ENCODE data around the gene CTSH.
"Not testable (repeated sequence)": the region's sequence is repeated elsewhere in the genome, so short reads cannot be mapped to it uniquely, and the experiment has no call there.

Gene CTSH

DNA sequence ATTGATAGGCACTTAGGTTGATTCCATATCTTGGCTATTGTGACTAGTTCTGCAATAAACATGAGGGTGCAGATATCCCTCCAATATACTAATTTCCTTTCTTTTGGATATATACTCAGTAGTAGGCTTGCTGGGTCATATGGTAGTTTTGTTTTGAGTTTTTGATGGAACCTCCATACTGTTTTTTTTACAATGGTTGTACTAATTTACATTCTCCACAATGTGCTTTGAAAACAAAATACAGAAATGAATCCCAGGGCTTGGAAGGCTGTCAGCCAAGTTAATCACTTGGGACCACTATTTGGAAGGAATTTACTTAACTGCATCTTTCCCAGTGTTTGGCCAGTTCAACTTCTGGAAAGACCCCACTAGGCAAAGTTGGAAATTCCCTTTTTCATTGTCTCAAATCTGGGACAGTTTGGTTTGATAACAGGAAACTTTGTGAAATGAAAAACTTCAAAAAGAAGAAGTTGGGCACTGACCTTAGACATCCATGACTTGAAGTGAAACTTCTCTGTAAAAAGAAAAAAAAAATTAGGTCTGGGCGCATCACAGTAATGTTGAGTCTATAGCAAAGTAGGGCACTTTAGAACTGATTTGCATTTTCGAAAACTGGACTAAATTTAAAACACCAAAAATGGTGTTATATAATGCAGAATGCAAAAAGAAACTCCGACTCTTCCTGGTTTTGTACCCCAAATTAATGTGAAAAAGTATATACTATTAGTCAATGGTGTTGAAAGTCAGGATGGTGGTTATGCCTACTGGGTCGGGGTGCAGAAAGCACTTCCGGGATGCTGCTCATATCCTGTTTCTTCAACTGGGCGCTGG, 6.0 kb downstream of the CTSH start:
- peaks cover 1% of the 10 kb centered on the region for H3K9me3 Mint-ChIP-seq
- H3K4me1 Mint-ChIP-seq, result peaks cover 23% of the 10 kb centered on the region
- H3K27ac Mint-ChIP-seq, result peak overlapping the region; percentile 95
- DNase-seq (ENCODE audit: low spot score in 2 of 2), result peak in 1 of 2 donors; percentile 53
- peaks cover 13% of the 10 kb centered on the region for H3K36me3 Mint-ChIP-seq
- ATAC-seq (ENCODE audit: low read depth), result peak; percentile 85
- H3K4me3 Mint-ChIP-seq, result peak overlapping the region; percentile 83
- H3K27me3 Mint-ChIP-seq, result no peaks in the 10 kb centered on the region

DNA sequence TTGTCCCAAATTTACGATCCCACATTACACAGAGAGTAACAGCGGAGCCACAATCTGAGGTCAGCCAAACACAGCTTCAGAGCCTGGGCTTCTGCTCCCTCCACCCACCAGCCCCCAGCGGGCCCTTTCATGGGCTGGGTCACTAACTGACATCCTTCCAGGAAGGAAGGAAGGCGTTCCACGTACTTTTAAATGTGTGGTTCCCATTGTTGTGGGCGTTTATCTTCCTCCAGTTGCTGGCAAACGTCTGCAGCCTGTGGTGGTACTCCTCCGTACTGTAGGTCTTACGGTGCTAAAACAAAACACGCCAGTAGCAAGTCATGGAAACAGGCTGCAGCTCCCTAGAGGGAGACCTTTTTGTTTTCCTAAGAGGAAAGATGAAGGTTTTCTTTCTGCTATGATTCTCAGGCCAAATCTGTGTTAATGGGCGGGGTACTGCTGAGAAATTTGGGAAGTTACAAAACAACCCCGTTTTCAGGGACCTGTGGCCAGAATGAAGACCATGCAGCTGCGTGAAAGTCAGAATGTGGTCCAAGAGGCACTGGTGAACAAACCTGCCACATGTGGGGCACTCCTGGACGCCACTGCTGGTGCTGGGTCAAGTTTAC, 7.6 kb downstream of the CTSH start:
- peak overlapping the region; percentile 95 for H3K27ac Mint-ChIP-seq
- peaks cover 1% of the 10 kb centered on the region for H3K9me3 Mint-ChIP-seq
- no peaks in the 10 kb centered on the region for H3K27me3 Mint-ChIP-seq
- ATAC-seq (ENCODE audit: low read depth) (no peak), DNase-seq (ENCODE audit: low spot score in 2 of 2) (no peak)
- H3K4me3 Mint-ChIP-seq, result peak overlapping the region; percentile 29
- peaks cover 16% of the 10 kb centered on the region for H3K4me1 Mint-ChIP-seq
- peaks cover 22% of the 10 kb centered on the region for H3K36me3 Mint-ChIP-seq

- no peak overlapping the region for H3K4me3 Mint-ChIP-seq
- peak overlapping the region; percentile 56 for H3K27ac Mint-ChIP-seq
- peaks cover 31% of the 10 kb centered on the region for H3K36me3 Mint-ChIP-seq
- H3K27me3 Mint-ChIP-seq, result no peaks in the 10 kb centered on the region
- H3K9me3 Mint-ChIP-seq, result no peaks in the 10 kb centered on the region
- DNase-seq (ENCODE audit: low spot score in 2 of 2) (no peak), ATAC-seq (ENCODE audit: low read depth) (no peak)
- peaks cover 18% of the 10 kb centered on the region for H3K4me1 Mint-ChIP-seq
Measured at GRCh38 chr15:78934655-78935023, 10.2 kb downstream of the CTSH start.

DNA sequence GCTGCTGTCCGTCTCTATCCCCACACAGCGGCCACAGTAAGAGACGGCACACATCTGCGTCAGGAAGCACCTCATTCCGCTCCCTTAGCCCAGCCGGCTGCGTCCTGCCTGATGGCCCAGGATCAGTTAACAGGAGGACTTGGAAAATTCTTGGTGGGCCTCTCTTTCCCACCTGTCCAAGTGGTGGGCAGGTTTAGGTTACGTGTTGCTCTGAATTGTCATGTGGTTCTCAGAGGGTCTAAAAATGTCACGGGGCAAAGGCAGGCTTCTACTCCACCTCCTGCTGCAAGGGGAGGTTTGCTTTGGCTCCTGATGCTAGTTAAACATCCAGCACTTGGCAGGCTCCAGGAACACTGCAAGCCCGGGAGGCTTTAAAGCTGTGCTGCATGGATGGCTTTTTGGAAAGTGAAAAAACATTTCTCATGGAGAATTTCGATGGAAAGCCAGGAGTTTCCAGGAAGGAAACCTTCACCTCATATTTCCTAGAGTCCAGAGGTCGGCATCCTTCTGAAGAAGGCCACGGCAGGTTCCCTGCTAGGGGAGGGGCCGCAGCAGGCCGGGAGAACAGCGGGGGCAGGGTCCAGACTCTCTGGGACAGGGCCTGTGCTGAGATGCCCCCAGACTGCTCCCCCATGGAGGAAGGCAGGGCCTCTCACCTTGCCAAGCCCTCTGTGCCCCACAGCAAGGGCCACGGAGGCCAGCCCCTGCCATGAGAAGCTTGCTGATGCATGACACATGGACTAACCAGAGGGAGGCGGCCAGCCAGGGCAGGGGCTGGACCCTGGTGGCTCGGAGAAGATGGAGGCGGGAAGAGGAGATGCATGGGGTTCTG, 10.8 kb downstream of the CTSH start:
- ATAC-seq (ENCODE audit: low read depth) (no peak), DNase-seq (ENCODE audit: low spot score in 2 of 2) (no peak)
- Mint-ChIP-seq H3K27me3 (no peaks in the 10 kb centered on the region), H3K27ac (peak overlapping the region; percentile 82), H3K9me3 (no peaks in the 10 kb centered on the region), H3K4me1 (peaks cover 16% of the 10 kb centered on the region), H3K36me3 (peaks cover 33% of the 10 kb centered on the region), H3K4me3 (no peak overlapping the region)

GRCh38 chr15:78933187-78933822, 11.5 kb downstream of the CTSH start:
- Mint-ChIP-seq H3K27ac (peak overlapping the region; percentile 82), H3K4me1 (peaks cover 18% of the 10 kb centered on the region), H3K27me3 (no peaks in the 10 kb centered on the region), H3K36me3 (peaks cover 35% of the 10 kb centered on the region), H3K4me3 (no peak overlapping the region), H3K9me3 (no peaks in the 10 kb centered on the region)
- DNase-seq (ENCODE audit: low spot score in 2 of 2) (no peak), ATAC-seq (ENCODE audit: low read depth) (no peak)

GRCh38 chr15:78932258-78932808, 12.5 kb downstream of the CTSH start:
- Mint-ChIP-seq H3K36me3 (peaks cover 39% of the 10 kb centered on the region), H3K27me3 (no peaks in the 10 kb centered on the region), H3K9me3 (no peaks in the 10 kb centered on the region), H3K4me1 (peaks cover 18% of the 10 kb centered on the region), H3K4me3 (no peak overlapping the region), H3K27ac (peak overlapping the region; percentile 82)
- ATAC-seq (ENCODE audit: low read depth), result no peak
- DNase-seq (ENCODE audit: low spot score in 2 of 2), result no peak

GRCh38 chr15:78931439-78932257, 13.2 kb downstream of the CTSH start:
- ATAC-seq (ENCODE audit: low read depth), result no peak
- Mint-ChIP-seq H3K4me1 (peaks cover 22% of the 10 kb centered on the region), H3K27ac (no peak overlapping the region), H3K36me3 (peaks cover 41% of the 10 kb centered on the region), H3K9me3 (no peaks in the 10 kb centered on the region), H3K4me3 (no peak overlapping the region), H3K27me3 (no peaks in the 10 kb centered on the region)
- no peak for DNase-seq (ENCODE audit: low spot score in 2 of 2)

- ATAC-seq (ENCODE audit: low read depth), result no peak
- no peaks in the 10 kb centered on the region for H3K27me3 Mint-ChIP-seq
- H3K4me1 Mint-ChIP-seq, result peaks cover 19% of the 10 kb centered on the region
- peaks cover 38% of the 10 kb centered on the region for H3K36me3 Mint-ChIP-seq
- no peaks in the 10 kb centered on the region for H3K9me3 Mint-ChIP-seq
- H3K4me3 Mint-ChIP-seq, result no peak overlapping the region
- no peak for DNase-seq (ENCODE audit: low spot score in 2 of 2)
- no peak overlapping the region for H3K27ac Mint-ChIP-seq
Measured at GRCh38 chr15:78930577-78931388, 14.1 kb downstream of the CTSH start.

GRCh38 chr15:78929536-78930264, 15.1 kb downstream of the CTSH start:
- Mint-ChIP-seq H3K9me3 (no peaks in the 10 kb centered on the region), H3K4me1 (peaks cover 22% of the 10 kb centered on the region), H3K27ac (peak overlapping the region; percentile 73), H3K36me3 (peaks cover 40% of the 10 kb centered on the region), H3K4me3 (no peak overlapping the region), H3K27me3 (no peaks in the 10 kb centered on the region)
- ATAC-seq (ENCODE audit: low read depth) (no peak), DNase-seq (ENCODE audit: low spot score in 2 of 2) (no peak)

DNA sequence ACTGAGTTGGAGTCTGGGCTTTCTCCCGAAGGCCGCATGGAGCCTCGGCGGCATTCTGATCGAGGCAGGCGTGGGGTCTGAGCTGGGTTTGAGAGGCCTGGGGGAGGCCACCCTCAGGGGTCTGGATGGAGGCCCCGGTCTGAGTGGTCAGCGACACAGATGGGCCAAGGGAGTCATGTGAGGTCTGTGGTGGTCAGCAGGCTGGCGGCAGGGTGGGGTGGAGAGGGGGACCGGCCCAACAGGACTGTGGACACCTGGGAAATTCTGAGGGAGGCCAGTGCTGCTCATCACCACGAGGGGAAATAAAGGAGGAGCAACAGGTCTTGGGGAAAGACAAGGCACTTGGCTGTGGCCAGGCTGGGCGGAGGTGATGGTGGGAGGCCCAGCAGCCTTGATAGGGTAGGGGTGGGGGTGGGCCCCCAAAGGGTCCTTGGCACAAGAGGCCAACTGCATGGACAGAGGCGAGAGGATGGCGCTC, 16.2 kb downstream of the CTSH start:
- Mint-ChIP-seq H3K27ac (peak overlapping the region; percentile 58), H3K27me3 (no peaks in the 10 kb centered on the region), H3K4me1 (peaks cover 26% of the 10 kb centered on the region), H3K4me3 (no peak overlapping the region), H3K36me3 (peaks cover 43% of the 10 kb centered on the region), H3K9me3 (no peaks in the 10 kb centered on the region)
- DNase-seq (ENCODE audit: low spot score in 2 of 2), result no peak
- no peak for ATAC-seq (ENCODE audit: low read depth)

DNA sequence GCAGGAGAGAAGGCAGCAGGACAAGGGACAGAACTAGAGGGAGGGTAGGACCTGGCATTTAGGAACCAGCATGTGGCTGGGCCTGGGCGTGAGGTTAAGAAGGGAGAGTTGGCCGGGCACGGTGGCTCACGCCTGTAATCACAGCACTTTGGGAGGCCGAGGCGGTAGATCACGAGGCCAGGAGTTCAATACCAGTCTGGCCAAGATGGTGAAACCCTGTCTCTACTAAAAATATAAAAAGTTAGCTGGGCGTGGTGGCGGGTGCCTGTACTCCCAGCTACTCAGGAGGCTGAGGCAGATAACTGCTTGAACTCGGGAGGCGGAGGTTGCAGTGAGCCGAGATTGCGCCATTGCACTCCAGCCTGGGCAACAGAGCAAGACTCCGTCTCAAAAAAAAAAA, 16.7 kb downstream of the CTSH start:
- not testable (repeated sequence) for H3K4me3 Mint-ChIP-seq; H3K27me3 Mint-ChIP-seq; DNase-seq (ENCODE audit: low spot score in 2 of 2); ATAC-seq (ENCODE audit: low read depth); H3K9me3 Mint-ChIP-seq
- Mint-ChIP-seq H3K4me1 (peaks cover 26% of the 10 kb centered on the region), H3K36me3 (peaks cover 41% of the 10 kb centered on the region), H3K27ac (peak overlapping the region; percentile 88)

Data from memory B cell (primary cell).